Skin of body (tissue), 2 donors: ENCODE results near the gene GNPDA1. TPM values are rescaled to one million over a fixed set of nuclear protein-coding genes. Genes with fewer than 3 reads are reported as not detected.

ENCODE experiments used
- DNase-seq: peaks from one replicate; lab custom pipeline; 2025; lab: John Stamatoyannopoulos, UW
- total RNA-seq: library from RNA; depleted of rRNA; stranded (reverse); fragments of >200 nt; gene quantifications from one replicate; pipeline ENCODE4 v1.2.3, GENCODE V29; 2014

GNPDA1 gene
- total RNA-seq, 1 donor from 2014 or later = 20.6 TPM

GRCh38 chr5:141958113-141958512 is 54.7 kb downstream of the GNPDA1 start, which contains the start of gene PCDH12:
Gene PCDH12 (minus strand): TSS chr5:141958202. CDS start chr5:141957851, 351 bp downstream.
- DNase-seq = peak; percentile 87

DNA sequence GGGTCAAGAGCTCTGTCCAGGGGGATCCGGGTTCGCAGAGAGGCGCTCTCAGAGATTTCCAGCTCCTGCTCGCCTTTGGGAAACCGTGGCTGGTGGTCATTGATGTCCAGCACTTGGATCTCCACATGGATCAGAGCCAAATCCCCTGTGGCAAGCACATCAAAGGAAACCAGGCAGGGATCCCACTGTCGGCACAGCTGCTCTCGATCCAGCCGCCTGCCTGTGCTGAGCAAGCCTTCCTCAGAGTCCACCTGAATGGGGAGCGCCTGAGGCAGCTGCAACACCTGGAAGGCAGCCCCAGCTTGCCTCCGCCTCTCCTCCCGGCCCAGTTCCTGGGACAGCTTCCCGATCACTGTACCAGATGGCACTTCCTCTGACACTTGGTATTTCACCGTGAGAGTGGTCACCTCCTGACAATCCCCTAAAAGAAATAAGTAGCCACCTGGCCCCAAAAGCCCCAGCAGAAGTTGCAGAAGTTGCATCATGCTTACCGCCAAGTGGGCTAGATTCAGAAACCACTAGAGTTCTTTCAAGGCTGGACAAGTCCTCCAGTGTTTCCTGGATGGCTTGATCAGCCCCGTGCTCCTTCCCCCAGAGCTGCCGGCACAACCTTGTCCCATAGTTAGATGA is 55.3 kb downstream of the GNPDA1 start:
- DNase-seq = no peak

DNA sequence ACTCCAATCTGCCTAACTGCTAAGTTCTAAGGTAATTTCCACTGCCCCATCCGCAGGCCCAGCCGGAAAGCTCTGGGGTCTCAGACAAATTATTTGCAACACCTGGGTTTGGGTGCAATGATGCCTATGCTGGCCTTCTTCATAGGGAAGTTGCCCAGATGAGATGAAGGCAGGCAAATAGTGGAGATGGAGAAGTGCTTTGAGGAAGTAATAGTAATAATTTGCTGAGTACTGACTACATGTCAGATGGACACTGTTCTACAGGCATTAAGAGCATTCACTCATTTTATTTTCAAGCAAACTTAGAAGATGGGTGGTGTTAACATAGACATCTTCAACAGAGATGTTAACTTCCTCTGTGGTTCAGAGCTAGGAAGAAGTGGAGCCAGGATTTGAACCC is 58.6 kb downstream of the GNPDA1 start:
- no peak for DNase-seq

- no peak for DNase-seq
These were observed 60.8 kb downstream of the GNPDA1 start for GRCh38 chr5:141952020-141952419.

DNA sequence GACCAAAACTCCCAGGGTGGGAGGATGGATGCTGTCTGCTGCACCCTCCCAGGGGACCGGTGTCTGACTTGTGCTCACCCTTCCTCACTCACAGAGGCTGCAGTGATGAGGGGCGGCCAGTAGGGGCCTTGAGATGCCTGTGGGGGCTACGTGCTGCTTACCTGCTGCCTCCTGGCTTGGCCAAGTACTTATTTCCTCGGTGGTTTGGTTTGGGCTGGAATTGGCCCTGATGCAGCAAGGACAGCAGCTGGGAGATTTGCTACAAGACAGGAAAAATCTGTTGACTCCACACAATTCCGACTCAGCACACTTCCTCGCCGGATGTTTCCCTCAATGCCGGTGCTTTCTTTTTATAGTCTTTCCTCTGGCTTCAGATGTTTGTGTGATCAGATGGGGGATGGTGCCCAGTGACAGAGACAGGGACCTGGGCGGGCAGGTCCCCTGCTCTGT is 61.5 kb downstream of the GNPDA1 start:
- no peak for DNase-seq

Other genes with a start within 250 kb of the GNPDA1 start
- 21.3 TPM for gene PCDH1, start 134.6 kb downstream of the GNPDA1 start, total RNA-seq
- 43.8 TPM for gene DELE1, start 89.2 kb downstream of the GNPDA1 start, total RNA-seq
- 8.2 TPM for gene PCDH12, start 54.8 kb downstream of the GNPDA1 start, total RNA-seq
- 43.4 TPM for gene RNF14, start 43.9 kb downstream of the GNPDA1 start, total RNA-seq
- gene NDFIP1, start 95.8 kb upstream of the GNPDA1 start, total RNA-seq = 104 TPM